Kidney tubule cell (primary cell): ENCODE measurements around the gene ZFYVE21.
A peak's percentile ranks its signal among the peaks of the same experiment; 100 is the strongest.
"Not testable (repeated sequence)": the region's sequence is repeated elsewhere in the genome, so short reads cannot be mapped to it uniquely, and the experiment has no call there.

Experiments used
- DNase-seq: peaks from one replicate; pipeline ENCODE4 v3.0.0-alpha.2; 2018; ENCODE audit warnings: low spot score

ZFYVE21 gene

DNA sequence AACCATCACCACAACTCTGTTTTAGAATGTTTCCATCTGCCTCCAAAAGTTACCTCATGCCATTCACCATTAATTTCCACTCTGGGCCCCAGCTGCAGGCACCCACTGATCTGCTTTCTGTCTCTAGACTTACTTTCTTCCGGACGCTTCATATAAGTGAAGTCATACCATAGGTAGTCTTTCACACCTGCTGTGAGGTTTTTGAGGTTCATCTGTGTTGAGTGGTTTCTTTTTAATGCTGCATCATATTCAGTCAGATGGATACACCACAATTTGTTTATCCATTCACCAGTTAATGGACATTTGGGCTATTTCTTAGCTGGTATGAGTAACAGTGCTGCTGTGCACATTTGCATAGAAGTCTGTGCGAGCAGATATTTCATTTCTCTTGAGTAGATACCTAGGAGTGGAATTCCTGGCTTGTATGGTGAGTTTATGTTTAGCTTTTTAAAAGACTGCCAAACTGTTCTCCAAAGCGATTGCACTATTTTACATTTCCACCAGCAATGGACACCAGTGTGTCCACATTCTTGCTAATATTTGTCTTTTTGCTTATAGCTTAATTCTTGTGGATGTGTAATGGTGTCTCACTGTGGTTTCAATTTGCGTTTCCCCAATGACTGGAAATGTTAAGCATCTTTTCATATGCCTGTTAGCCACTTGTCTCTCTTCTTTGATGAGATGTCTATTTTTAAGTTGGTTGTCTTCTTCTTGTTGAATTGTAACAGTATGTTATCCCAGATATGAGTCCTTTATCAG is 48.3 kb downstream of the ZFYVE21 start:
- DNase-seq, result no peak

DNA sequence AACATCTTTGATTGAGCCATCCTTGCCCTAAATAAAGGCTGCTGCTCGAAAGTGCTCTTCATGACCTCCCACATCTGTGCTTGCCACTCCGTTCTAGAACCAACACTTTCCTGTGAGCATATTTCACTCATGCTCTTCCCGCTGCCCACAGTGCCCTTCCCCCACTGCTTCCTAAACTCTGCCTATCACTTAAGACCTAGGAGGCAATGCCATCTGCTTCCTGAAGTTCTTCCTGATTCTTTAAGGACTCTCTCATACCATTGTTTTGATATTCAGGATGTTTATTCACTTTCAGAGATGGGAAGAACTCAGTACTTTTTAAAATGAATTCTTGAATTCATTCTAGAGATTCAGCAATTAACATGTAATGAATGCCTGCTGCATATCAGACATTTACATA is 49.9 kb downstream of the ZFYVE21 start:
- peak; percentile 7 for DNase-seq

DNA sequence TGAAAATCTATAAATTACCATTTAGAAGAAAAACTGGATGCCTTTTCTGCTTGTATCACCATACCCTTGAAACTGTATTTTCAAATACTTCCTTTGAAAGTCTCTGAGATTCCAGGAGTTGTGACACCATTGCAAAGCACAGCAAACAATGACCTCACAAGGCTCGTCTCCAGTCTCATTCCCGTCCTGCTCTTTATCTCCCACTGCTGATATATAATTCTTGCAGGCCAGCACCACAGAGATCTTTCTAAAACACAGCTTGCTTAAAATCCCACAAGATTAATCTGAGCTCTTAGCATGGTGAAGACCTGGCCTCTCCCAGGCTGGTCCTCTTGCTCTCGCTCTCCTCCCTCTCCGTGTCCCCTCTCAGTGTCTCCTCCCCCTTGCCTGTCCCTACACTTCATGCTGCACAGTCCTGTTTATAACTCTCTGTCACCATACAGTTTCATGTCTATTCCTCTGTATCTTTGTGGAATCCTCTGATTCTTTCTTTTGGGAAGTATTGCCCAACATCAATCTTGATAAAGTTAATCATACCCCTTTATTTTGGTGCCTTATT is 51.8 kb downstream of the ZFYVE21 start:
- no peak for DNase-seq

DNA sequence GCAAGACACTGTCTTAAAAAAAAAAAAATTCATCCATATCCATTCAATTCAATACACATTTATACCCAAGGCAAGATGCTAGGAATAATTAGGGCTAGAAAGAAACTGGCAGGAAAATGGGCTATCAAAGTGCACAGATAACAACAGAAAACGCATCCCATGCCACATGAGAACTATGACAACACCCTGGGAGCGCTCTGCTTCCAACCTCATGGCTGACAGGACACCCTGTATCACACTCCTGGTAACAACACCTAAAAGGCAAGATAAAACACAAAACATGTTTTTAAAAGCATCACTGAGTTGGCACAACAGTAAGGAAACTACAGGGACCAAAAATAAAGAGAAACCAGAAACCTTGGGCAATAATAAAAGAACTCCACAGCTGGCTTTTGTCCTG is 54.9 kb downstream of the ZFYVE21 start:
- DNase-seq, result no peak

DNA sequence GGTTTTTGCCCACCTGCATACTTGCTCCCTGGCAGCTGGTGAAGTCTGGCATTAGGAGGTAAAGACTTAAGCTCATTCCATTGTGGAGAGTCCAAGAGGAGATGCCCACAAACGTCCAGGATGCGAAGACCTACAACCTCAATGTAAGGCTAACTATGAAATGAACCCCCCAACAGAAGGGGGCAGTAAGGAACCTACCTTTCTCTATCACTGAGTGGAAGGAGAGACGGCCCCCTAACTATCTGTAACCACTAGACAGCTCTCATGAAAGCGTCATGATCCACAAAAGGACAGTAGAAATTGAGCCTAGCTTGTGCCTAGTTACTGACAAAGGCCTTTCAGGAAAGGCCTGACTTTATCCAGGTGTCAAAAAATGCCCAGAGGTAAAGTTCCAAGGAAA is 55.3 kb downstream of the ZFYVE21 start:
- no peak for DNase-seq

DNA sequence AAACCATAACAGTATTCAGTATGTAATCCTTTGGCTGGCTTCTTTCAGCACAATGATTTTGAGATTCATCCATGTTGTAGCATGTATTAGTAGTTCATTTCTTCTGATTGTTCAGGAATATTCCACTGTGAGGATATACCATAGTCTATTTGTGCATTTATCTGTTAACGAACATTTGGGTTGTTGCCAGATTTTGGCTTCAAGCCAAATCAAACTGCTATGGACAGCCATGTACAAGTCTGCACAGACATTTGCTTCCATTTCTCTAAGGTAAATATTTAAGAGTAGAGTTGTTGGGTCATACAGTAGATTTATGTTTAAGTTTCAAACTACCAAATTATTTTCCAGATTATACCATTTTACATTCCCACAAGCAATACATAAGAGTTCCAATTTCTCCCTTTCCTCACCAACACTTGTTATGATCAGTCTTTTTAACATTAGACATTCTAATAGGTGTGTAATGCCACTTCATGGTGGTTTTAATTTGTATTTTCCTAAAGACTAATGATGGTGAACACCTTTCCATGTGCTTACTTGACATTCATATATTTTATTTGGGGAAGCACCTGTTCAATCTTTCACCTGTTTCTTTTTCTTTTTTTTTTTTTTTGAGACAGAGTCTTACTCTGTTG is 56.6 kb downstream of the ZFYVE21 start:
- no peak for DNase-seq

DNA sequence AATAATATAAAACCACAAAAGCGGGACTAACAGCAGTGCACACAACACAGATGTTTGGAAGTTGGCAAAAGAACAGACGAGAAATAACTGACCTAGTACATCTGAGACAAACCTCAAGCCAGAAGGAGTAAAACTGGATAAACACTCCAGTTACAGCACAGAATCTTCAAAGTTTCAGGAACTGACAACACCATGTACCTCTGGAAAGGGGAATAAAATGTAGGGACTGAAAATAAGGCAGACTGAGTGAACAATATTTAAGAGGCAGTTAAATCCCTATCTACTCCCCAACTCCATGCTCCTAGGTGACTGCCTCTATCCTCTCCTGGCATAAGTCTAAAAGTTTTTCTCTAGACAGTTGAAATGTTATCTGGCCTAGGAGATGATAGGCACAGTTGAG is 57.9 kb downstream of the ZFYVE21 start:
- no peak for DNase-seq

DNA sequence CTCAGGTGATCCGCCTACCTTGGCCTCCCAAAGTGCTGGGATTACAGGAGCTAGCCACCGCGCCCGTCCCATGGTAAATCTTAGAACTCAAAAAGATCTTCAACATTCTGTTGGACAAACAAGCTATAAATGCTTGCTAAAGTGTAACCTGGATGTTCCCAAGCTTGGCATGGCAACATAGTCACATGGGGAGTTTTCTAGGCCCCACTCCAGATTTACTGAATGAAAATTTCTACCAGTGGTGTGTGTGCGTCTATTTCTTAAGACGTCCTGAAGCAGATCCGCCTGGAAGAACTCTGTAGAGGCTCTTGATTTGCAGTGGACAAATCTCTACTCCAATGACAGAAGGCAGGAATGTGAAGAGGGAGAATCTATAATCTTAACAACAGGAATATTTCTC is 59.9 kb downstream of the ZFYVE21 start:
- DNase-seq, result no peak

DNA sequence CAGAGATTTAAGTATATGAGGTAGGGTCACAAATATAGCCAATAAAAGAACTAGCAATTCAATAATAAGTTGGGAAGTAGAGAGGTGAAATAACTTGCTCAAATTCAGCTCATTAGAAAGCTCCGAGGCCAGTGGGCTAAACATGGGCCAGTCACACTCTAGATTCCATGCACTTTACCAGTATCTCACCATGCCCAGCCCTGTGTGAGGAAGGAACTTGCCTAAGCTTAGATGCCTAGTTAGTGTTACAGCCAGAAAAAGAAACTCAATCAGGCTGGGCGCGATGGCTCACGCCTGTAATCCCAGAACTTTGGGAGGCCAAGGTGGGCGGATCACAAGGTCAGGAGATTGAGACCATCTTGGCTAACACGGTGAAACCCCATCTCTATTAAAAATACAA is 60.7 kb downstream of the ZFYVE21 start:
- not testable (repeated sequence) for DNase-seq

DNA sequence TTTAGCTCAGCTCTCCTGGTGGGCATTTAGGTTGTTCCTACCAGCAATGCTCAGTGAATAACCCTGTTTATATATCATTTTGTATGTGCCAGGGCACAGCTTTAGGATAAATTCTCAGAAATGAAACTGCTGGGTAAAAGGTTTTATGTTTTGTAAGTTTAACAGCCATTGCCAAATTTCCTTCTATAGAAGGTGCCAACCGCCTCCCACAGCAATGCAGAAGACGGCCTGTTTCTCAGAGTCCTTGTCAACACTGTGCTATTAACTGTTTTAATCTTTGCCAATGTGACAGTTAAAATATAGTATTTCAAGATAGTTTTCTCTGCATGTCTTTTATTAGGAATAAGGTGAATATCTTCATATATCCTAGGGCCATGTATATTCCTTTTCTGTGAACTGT is 66.8 kb downstream of the ZFYVE21 start:
- DNase-seq, result no peak
